Measurements from ENCODE around the gene PRDM16.

PRDM16 gene

DNA sequence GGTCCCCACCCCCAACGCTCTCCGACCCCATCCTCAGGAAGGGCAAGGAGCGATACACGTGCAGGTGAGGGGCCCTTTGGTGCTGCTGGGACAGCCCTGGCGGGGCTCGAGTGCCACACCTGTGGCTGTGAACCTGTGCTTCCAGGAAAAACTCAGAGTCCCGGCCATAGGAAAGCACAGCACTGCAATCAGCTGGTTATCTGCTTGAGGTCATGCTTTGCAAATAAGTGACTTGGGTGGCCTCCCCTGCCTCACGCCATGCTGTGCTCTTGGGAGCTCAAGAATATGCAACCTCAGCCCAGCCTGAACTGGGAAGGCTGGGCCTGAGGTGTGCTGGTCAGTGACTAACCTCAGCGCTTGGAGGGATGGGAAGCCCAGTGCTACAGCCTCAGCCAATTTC lies 348.9 kb downstream of the PRDM16 start:
- H3K4me3 ChIP-seq (ENCODE audit: low read depth, low read length): no peak overlapping the region
- DNase-seq (ENCODE audit: low read depth): no peak
- TF ChIP-seq, protein P1, sequence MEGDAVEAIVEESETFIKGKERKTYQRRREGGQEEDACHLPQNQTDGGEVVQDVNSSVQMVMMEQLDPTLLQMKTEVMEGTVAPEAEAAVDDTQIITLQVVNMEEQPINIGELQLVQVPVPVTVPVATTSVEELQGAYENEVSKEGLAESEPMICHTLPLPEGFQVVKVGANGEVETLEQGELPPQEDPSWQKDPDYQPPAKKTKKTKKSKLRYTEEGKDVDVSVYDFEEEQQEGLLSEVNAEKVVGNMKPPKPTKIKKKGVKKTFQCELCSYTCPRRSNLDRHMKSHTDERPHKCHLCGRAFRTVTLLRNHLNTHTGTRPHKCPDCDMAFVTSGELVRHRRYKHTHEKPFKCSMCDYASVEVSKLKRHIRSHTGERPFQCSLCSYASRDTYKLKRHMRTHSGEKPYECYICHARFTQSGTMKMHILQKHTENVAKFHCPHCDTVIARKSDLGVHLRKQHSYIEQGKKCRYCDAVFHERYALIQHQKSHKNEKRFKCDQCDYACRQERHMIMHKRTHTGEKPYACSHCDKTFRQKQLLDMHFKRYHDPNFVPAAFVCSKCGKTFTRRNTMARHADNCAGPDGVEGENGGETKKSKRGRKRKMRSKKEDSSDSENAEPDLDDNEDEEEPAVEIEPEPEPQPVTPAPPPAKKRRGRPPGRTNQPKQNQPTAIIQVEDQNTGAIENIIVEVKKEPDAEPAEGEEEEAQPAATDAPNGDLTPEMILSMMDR (IDR thresholded peaks at IDR 0.05; ENCODE audit: low read depth, low read length, missing control alignments): no peak

DNA sequence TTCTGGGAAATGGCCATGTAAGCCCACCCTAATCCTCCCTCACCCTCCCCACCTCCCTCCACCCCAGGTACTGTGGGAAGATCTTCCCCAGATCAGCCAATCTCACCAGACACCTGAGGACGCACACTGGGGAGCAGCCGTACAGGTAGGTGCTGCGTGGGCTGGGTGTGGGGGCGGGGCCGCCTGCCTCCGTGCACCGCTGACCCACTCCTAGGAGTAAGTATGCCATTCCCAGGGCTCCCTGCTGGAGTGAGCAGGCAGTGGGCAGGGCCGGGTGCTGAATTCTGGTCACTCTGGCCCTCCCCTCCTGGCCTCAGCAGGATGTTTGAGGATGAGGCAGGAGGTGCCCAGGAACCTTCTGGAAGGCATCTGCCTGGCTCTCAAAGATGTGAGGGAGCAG lies 349.6 kb downstream of the PRDM16 start:
- H3K4me3 ChIP-seq (ENCODE audit: low read depth, low read length): no peak overlapping the region
- no peak for DNase-seq (ENCODE audit: low read depth)
- TF ChIP-seq, protein P1 (IDR thresholded peaks at IDR 0.05; ENCODE audit: low read depth, low read length, missing control alignments): no peak

DNA sequence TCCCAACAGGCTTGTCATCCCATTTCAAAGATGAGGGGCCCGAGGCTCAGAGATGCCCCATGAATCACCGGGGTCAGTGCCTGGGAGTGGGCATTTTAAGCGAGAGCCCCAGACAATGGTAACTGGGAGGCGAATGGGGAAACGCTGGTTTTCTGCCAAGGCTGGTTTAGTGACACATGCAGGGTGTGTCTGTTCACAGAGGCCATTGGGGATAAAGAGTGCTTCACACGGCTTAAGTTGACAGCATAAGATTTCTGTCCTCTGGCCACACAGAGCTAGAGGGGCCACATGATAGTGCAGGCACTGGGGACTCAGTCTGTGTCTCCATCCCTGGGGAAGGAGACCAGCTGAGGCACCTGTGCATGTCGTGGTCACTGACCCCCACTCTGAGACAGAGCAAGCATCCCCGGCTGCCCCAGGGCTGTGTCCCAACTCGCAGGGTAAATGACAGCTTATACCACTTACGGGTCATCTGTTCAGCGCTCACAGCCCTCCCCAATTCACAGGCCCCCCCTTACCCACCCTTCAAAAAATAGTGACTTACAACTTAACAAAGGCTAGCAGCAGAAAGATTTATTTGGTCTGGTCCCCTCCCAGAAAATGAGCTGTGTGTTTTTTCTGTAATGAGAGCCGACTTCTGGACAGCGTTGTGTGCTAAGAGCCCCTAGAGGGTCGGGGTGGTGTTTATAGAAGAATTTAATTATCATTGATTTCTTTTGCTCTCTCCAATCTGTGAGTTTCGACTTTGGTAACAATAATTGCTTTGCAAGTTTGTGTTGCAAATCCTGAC lies 350.6 kb downstream of the PRDM16 start:
- TF ChIP-seq, protein P1 (IDR thresholded peaks at IDR 0.05; ENCODE audit: low read depth, low read length, missing control alignments): no peak
- H3K4me3 ChIP-seq (ENCODE audit: low read depth, low read length): no peak overlapping the region
- no peak for DNase-seq (ENCODE audit: low read depth)

DNA sequence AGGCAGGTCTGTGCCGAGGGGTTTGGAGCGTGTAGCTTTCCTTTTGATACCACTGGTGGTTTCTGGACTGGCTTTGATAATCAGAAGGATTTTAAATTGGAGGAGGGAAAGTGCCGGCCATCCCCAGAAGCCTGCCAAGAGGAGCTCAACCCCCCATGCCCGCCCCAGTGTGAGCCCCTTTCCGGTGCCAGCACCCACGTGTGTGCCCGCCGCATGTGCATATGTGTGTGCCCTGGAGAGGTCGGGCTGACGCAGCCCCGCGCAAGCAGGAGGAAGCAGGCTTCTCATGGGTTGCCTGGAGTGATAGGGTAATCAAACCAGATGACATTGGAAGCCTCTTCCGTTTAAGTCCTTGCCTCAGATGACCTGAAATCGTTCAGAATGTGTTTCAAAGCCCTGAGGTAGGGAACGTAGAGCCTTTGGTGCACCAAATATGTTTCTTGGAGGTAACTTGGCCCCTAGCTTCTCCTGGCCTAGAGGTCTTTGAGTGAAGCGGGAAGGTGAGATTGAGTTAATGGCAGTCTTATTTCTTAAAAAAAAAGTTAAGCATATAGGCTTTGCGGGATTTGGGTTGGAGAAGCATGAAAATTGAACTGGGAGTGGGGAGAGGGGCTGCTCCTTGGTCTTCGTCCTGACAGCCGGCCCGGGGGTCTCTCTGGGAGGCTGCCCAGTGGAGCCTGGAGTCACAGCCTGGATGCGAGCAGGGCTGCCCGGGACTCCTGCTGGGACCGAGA lies 351.4 kb downstream of the PRDM16 start:
- TF ChIP-seq, protein P1 (IDR thresholded peaks at IDR 0.05; ENCODE audit: low read depth, low read length, missing control alignments): no peak
- no peak overlapping the region for H3K4me3 ChIP-seq (ENCODE audit: low read depth, low read length)
- no peak for DNase-seq (ENCODE audit: low read depth)

DNA sequence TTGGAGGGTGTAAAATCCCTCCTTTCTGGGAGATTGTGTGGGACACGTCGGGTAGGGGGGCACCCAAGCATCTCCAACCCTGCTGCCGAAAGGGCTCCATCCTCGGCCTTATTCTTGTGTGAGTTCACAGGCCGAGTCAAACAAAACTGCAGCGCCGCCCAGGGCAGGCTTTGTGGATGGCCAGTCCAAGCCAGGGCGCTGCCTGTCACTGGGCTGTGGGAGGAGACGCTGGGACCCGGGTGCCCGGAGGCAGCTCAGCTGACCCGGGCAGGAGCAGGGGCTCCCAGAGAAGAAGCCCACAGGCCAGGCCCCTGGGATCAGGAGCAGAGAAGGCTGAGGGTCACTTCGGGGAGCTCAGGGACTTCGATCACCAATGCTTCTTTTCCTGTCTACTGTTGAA lies 353.6 kb downstream of the PRDM16 start:
- no peak overlapping the region for H3K4me3 ChIP-seq (ENCODE audit: low read depth, low read length)
- TF ChIP-seq, protein P1 (IDR thresholded peaks at IDR 0.05; ENCODE audit: low read depth, low read length, missing control alignments): no peak
- DNase-seq (ENCODE audit: low read depth): no peak

DNA sequence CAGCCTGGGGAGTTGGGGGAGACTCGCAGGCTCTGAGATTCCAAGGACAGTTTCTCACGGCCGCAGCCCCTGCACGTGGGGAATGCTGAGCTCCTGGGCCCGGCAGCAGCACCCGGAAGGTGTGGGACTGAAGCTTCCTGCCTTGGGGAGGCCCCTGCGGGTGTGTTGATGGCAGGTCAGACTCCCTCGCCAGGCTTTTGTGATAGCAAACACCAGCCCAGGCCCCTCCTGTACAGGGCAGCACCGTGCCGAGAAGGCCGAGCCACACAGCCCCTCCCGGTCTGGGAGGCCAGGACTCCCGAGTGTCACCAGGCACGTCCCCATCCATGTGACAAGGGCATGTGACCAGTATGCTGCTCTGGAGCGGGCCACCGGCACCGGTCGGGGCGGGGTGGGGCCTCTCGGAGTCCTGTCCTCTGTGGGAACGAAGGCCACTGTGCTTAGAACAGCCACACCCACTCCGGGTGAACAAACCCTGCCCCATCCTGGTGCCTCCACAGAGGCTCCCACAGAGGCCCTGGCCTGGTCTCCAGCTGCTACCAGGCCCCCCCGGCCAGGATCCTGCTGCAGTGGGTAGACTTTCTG lies 354.3 kb downstream of the PRDM16 start:
- TF ChIP-seq, protein P1 (IDR thresholded peaks at IDR 0.05; ENCODE audit: low read depth, low read length, missing control alignments): no peak
- H3K4me3 ChIP-seq (ENCODE audit: low read depth, low read length): no peak overlapping the region
- no peak for DNase-seq (ENCODE audit: low read depth)
